ENCODE results near the gene KCNJ1.

KCNJ1 gene

DNA sequence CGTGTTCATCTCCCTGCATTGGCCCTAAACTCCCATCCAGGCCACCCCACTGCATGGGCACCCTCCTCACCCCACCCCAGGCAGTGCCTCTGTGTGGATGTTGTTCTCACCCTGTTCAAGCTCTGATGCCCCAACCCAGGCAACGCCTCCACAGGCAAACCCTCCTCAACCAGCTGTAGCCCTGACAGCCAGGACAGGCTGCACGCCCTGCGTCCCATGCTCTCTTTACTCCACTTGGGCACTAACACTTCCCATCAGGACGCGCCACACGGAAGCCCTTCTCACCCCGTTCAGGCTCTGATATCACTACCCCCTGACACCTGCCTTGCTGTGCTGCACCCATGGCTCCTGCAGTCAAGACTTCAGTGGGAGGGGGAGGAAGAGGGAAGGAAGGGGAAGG, 47.9 kb downstream of the KCNJ1 start:
- DNase-seq: no peak

DNA sequence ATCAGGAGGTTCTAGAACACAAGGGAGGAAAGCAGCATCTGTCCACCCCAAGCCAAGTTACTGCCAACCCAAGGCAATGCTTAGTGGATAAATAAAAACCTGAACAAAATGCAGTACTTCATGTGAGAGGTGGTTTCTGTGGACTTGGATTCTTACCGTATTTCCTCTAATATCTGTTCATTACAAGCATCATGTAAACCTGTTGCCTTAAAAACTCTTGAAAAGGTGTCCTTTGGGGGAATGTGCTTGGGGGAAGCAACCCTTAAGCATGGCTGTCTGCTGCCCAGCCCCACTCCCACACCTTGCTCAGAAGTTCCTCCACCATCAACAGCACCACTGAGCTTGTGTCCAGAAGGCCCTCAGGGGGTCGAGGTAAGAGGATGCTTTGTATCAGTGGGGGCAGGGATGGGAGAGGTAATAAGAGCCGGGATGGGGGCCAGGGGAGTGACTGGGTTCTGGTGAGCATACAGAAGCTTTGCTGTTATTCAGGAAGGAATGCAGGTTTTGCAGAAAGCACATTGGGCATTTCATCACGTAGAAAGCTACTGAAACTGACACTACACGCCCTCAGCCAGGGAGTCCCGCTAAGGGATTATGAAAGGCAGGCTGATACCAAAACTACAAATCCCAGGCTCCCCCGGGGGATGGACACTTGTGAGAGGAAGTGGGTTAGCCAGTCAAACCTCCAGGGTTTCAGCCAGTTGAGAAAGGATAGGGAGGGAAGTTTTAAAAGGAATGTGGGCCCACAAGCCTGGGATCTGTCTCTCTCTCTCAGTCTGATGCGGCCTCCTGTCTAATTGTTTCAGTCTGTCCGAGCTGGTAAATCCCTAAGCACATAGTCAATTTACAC, 52.0 kb downstream of the KCNJ1 start:
- DNase-seq: no peak

DNA sequence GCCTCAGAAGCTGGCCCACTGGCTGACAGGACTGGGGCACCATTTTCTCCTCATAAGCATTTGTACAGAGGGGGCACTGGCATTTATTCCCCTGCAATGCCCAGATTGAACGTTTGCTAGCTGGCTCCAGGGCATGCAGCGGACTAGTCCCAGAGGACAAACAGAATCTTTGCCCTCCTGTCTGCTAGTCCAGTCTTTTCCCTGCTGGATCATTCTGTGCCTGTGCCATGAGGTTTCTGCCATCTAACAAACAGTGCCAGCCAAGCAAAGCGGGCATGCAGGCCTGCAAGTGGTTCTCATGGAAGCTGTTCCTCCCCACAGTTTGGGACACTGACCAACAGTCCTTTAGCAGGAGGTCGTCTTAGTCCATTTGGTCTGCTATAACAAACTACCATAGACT, 53.4 kb downstream of the KCNJ1 start:
- no peak for DNase-seq

DNA sequence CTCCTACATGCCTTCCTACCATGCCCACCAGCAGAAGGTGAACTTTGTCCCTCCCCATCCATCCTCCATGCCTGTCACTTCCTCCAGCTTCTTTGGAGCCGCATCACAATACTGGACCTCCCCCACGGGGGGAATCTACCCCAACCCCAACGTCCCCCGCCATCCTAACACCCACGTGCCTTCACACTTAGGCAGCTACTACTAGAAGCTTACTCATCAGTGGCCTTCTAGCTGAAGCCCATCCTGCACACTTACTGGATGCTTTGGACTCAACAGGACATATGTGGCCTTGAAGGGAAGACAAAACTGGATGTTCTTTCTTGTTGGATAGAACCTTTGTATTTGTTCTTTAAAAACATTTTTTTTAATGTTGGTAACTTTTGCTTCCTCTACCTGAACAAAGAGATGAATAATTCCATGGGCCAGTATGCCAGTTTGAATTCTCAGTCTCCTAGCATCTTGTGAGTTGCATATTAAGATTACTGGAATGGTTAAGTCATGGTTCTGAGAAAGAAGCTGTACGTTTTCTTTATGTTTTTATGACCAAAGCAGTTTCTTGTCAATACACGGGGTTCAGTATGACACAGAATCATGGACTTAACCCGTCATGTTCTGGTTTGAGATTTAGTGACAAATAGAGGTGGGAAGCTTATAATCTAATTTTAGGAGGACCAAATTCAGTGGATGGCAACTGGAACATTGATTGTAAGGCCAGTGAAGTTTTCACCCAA, 56.1 kb downstream of the KCNJ1 start:
- DNase-seq: no peak

DNA sequence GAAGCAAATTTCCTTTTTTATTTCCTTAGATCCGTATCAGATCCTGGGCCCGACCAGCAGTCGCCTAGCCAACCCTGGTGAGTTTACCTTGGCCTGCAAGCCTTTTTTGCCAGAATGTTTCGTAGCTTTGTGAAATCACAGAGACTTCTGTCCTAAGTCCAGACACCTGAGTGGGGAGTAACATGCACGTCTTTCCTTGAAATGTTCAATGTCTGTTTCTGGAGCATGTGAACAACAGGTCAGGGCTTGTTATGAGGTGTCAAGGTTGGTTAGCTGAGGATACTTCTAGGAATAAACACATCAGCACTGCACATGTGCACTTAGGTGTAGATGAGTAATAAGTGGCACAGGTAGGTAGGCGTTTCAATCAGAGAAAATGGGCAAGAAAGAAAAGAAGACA, 58.0 kb downstream of the KCNJ1 start:
- no peak for DNase-seq

DNA sequence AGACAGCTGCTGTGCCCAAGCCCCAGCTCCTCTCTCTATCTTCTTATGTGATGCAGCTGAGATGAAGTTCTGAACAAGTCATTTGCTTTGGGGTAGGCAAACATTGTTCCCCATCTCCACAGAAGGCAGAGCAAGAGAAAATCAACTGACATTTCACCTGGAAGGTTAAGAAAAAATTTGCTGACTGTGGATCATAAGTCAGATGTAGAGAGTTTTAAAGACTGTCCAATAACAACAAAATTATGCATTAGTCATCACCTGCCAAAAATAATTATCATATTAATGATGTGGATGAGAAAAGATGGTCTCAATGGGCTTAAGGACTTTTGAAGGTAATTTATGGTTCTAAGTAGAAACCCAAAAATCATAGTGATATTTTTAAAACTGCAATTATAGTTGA, 59.2 kb downstream of the KCNJ1 start:
- DNase-seq: no peak

DNA sequence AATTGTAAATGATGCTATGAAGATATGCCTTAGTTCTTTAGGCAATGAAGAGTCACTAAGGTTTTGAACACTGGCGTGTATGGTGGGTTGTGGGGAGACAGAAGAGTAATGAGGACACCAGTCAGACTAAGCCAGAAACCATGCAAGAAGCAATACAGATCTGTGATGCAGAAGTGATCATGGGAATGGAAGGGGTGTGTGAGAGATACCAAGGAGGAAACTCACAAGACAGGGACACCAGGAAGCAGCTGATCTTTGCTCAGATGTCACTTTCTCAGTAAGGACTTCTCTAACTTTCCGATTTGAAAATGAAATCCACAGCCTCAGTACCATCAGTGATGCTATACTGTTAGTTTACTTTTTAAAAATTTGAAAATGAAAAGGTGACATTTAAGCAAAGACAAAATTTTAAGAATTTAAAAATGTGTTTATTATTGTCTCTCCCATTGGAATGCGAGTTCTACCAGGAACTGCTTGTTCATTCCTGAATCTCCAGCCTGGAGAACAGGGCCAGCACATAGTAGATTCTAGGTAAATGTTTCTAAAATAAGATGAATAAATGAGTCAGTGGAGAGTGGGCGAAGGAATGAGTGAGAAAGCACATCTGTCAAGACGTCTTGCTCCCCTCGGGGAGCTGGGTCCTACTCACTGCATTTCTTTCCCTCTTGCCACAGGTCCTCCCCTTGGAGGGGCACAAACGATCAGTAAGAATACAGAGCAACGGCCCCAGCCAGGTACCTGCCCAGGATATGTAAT, 60.4 kb downstream of the KCNJ1 start:
- no peak for DNase-seq

DNA sequence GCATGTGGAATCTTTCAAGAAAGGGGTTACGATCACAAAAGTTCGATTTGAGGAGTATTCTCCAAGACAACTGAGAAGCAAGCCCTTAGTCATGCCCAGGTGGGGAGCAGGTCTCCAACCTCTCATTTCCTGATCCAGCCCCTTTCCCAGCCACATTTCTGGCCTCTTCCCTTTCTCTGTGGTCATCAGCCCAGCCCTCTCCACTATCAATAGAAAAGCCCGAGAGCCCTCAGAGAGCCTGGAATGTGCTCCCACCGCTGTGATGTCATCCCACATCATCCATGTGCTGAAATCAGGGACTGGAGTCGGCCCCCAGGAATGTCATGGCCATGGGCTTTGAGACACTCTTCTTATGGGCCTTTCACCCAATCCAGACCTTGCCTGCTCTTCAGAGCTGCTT, 62.6 kb downstream of the KCNJ1 start:
- no peak for DNase-seq

DNA sequence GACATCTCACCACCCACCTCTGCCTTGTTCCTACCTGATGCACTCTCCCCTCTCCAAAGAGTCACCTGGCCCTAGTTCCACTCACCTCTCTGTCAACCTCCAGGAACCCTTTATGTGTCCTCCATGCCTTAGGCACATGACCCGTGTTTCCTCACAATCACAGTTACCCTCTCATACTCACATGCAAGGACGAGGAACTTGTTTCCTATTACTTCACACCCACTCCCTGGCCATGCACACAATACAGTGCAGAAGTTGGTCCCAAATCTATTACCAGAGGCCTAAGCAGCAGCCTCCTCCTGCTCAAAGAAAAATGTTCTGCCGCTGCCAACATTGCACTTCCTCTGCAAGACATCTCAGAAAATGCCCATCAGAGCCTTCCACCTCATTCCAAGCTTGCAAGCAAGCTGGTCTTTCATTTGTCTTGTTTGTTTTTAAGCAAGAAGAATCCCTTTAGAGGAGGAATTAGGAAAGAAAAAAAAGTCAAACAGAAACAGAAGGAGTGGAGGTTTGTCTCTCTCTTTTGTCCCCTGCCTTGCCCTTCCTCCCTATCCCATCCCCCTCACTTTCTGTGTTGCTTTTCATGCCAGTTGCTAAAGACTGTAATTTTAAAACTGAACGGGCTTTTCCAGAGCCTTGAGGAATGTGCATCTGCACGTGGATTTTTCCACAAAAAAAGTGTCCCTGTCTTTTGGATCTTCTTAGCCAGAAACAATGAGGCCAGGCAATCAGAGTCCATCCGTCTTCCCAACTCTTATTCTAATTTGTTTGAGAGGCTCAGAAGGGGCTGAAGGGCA, 63.4 kb downstream of the KCNJ1 start:
- no peak for DNase-seq

DNA sequence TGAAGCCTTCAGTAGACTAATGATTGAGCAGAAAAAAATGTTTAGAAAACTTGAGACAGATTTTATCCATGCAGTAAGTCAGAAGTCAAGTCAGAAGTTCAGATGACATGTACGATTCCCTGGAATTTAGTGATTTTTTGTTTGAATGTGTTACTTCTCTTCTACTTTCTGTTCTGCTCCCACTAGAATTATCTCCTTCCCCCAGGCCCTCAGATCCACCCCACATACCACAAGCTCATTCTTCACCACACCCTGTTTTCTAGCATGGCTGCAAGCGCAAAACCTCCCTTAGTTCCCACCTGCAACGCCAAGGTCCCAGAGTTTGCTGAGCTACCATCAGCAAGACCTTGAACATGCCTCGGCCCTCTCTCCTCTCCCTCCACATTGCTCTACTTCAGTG, 64.1 kb downstream of the KCNJ1 start:
- no peak for DNase-seq

DNA sequence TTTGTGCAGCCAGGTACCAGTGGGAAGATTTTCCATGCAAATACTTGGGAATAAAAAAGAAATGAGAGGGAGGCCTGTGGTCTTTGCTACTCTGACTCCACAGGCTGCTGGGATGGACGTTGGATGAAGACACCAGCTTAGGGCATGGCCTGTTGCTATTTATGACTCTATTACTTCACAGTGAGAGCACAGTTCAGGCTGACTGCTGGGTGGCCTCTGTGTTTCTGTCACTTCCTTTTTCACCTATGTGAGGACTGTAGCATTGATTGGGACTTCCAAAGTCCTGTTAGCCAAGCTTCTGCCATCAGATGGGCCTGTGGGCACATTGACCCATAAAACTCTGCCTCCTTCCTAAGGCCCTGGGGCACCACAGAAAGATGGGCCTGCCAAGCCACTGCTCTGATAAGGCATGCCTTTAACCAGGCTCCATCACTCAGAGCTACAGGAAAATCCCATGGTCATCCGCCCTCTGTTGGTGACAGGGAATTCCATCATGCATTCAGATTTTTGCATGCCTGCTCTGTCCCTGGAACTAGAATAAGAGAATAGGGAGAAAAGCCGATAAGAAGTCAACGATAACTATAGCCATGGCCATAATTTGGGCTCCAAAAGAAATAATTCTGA, 64.6 kb downstream of the KCNJ1 start:
- DNase-seq: no peak

DNA sequence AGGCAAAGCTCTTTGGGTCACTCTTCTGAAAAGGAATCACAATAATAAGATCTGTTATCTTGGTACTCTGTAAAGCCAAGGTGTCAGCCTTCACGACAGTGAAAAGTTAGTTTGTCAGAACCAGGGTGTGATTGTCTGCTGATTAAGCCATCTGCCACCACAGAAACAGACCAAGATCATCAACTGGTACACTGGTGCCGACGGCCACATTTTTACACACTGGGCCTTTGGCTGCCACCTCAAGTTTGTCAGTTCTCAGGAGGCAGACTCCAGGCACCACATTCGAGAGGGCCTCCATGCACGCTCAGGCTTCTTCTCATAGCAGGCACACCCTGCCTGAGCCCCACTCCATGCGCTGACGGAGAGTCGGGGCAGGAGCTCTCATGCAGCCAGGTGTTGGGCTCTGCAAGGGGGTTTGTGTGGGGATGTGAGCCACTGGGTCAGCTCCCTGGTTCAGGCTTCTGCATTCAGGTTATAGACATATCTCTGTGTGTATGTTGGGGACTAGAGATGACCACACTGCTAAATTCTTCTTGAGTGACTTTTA, 66.2 kb downstream of the KCNJ1 start:
- no peak for DNase-seq

DNA sequence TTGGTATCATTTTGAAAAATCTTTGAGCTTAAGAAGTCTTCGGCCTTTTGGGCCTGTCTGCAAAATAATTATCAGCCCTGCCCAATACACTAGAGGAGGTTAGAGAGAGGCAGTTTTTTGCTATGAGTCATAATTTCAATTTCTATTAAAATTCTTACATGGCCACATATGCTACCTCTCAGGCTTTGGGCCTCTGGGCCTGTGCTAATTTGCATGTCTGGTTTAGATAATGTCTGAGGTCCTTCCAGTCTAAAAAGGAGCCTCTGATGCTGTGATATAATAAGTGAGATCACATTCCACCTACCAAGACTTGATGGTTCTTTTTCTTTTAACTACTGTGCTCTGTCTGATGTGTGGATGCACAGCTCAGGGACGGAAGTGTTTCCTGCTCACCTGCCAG, 70.8 kb downstream of the KCNJ1 start:
- peak; percentile 6 for DNase-seq

DNA sequence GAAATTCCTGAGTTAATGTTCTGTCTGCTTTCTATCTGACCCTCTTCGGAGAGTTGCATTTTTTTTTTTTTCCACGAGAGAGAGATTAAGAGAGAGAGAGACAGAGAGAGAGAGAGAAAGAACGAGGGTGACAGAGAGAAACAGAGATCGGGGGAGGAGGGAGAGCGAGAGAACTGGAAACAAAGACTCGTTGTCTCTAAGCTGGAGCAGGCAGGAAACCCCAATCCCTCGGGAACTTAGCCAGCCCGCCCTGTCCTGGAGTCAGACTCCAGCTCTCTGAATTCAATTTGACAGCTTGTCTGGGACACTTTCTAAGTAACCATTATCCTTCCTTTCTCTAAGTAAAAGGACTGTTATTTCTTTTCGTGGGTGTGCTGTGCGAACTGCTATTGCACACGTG, 76.9 kb downstream of the KCNJ1 start:
- DNase-seq: no peak

DNA sequence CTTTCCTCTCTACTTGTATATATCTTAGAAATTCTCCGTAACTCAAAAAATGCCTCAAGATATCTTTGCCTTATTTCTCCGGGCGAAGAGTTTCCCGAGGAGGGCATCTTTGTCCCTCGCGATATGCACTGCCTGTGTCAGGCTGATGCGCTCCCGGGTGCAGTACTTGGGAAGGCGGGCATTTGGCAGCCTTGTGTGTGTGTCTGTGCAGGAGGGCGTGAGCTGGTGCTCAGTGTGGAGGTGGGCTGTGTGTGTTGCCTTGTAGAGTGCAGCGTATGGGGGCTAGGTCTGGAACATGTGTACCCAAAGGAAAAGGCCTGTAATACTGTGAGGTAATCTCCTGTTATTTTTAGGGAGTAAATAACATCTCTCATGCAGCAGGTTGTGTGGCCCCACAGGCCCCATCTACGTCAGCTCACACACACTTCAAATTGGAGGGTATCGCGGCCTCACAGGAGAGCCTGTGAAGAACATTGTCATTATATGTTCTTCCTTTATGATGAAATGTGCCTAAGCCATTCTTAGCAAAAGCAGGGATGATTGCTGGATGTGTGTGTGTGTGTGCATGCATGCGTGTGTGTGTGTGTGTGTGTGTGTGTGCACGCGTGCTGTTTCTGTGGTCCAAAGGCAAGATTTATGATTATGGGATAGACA, 77.5 kb downstream of the KCNJ1 start:
- DNase-seq: no peak
